Natural killer cell (primary cell): Measurements from ENCODE around the gene ARV1. TPM values are rescaled to one million over a fixed set of nuclear protein-coding genes. Genes with fewer than 3 reads are reported as not detected.

ENCODE experiments used
- ATAC-seq, 3 donors: fragments of 150-1000 bp in 2 of 3; fragments of 200-7000 bp in 1 of 3; cut with Tn5 transposase; 1 replicate in 1 of 3; 2 replicates in 2 of 3; pipeline ENCODE4 v1.10.0; 2021; ENCODE audit warnings: mild to moderate bottlenecking in 2 of 3, moderate library complexity in 2 of 3
- DNase-seq, 2 donors: peaks; one replicate each; pipeline versions ENCODE4 v3.0.0 to v3.0.0-alpha.2; 2013 to 2021; ENCODE audit warnings: mixed read lengths in 1 of 2
- H3K27ac ChIP-seq: one replicate; pipeline ENCODE4 v1.5.1; 2013; ENCODE audit warnings: mild to moderate bottlenecking, low read length
- H3K27me3 ChIP-seq: one replicate; pipeline ENCODE4 v1.6.1; 2013; ENCODE audit warnings: low read length; ENCODE audit not compliant: control insufficient read depth, insufficient read depth
- H3K36me3 ChIP-seq: one replicate; pipeline ENCODE4 v1.6.1; 2013; ENCODE audit warnings: low read length; ENCODE audit not compliant: control insufficient read depth, insufficient read depth
- H3K4me1 ChIP-seq: one replicate; pipeline ENCODE4 v1.6.1; 2013; ENCODE audit warnings: low read length; ENCODE audit not compliant: control insufficient read depth, insufficient read depth
- H3K4me3 ChIP-seq: one replicate; pipeline ENCODE4 v1.5.1; 2013; ENCODE audit warnings: low read length
- H3K9me3 ChIP-seq: one replicate; pipeline ENCODE4 v1.6.1; 2013; ENCODE audit warnings: low read length; ENCODE audit not compliant: control insufficient read depth, insufficient read depth
- H3K27ac Mint-ChIP-seq, 2 donors: one replicate each; pipeline ENCODE4 v1.8.0; 2022; ENCODE audit warnings: mild to moderate bottlenecking in 2 of 2, mixed read lengths in 2 of 2, moderate library complexity in 1 of 2
- H3K27me3 Mint-ChIP-seq, 2 donors: one replicate each; pipeline ENCODE4 v1.8.0; 2022; ENCODE audit warnings: low read depth in 2 of 2, mixed read lengths in 2 of 2
- H3K36me3 Mint-ChIP-seq: one replicate; pipeline ENCODE4 v1.8.0; 2022; ENCODE audit warnings: mixed read lengths
- H3K4me1 Mint-ChIP-seq, 2 donors: one replicate each; pipeline ENCODE4 v1.8.0; 2022; ENCODE audit warnings: mixed read lengths in 2 of 2
- H3K4me3 Mint-ChIP-seq: one replicate; pipeline ENCODE4 v1.8.0; 2022; ENCODE audit warnings: mild to moderate bottlenecking, moderate library complexity, mixed read lengths
- H3K9me3 Mint-ChIP-seq, 2 donors: one replicate each; pipeline ENCODE4 v1.8.0; 2022; ENCODE audit warnings: mixed read lengths in 2 of 2
- CTCF ChIP-seq: fragments of 200-600 bp; IDR thresholded peaks from one replicate; pipeline ENCODE4 v1.8.0; 2022; ENCODE audit warnings: antibody characterized with exemption
- WGBS: methylation state at CpG from one replicate; pipeline ENCODE4 v1.1.7; 2013; ENCODE audit warnings: missing lambda C conversion rate; ENCODE audit not compliant: insufficient coverage; 5-methylcytosine and 5-hydroxymethylcytosine counted together
- intact Hi-C: fragments of 100-400 bp; cut with micrococcal nuclease; formaldehyde crosslinking; loops from one replicate; pipeline ENCODE4 v1.14.2; 2022
- total RNA-seq, 4 donors: library from RNA; stranded (reverse); fragments of 120-200 nt in 1 of 4; gene quantifications; one replicate each; pipeline versions ENCODE4 v1.2.3 to v1.2.4, GENCODE V29; 2013 to 2022

ARV1 gene
- total RNA-seq, 3 donors from 2014 or later (not counting 1 experiment from before 2014, with no cell fraction given): 7.2 to 7.6 (median 7.3) TPM

GRCh38 chr1:230985711-230986110, 6.8 kb downstream of the ARV1 start:
- H3K27ac Mint-ChIP-seq: no peak overlapping the region
- intact Hi-C loops: no loop called here
- H3K36me3 Mint-ChIP-seq: no peaks in the 10 kb centered on the region
- no peak for TF ChIP-seq CTCF
- Histone ChIP-seq H3K4me3 (no peak overlapping the region), H3K9me3 (no peaks in the 10 kb centered on the region), H3K27me3 (no peaks in the 10 kb centered on the region), H3K27ac (no peak overlapping the region), H3K4me1 (no peaks in the 10 kb centered on the region), H3K36me3 (peaks cover 15% of the 10 kb centered on the region)
- 96% methylated on average over 6 of the region's 6 CpGs for WGBS
- no peaks in the 10 kb centered on the region for H3K27me3 Mint-ChIP-seq
- H3K4me1 Mint-ChIP-seq: peaks cover 4 to 6% of the 10 kb centered on the region in 2 donors
- DNase-seq (no peak), ATAC-seq (no peak)
- H3K4me3 Mint-ChIP-seq: no peak overlapping the region
- H3K9me3 Mint-ChIP-seq: no peaks in the 10 kb centered on the region

DNA sequence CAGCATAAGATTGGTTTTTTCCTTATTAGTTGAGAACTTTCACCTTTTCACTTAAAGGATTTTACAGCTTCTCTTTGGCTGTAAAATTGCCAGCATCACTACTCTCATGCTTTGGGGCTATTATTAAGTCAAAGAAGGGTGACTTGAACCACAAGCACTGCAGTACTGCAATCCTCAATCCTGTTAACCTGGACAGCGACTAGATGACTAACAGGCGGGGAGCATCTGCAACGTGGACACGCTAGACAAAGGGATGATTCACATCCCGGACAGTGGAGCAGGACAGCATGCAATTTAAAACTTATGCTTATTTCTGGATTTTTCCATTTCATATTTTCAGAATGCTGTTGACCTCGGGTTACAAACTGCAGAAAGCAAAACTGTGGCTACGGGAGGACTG, 8.1 kb downstream of the ARV1 start:
- Histone ChIP-seq H3K36me3 (peaks cover 23% of the 10 kb centered on the region), H3K27ac (no peak overlapping the region), H3K27me3 (no peaks in the 10 kb centered on the region), H3K4me3 (no peak overlapping the region), H3K4me1 (no peaks in the 10 kb centered on the region), H3K9me3 (no peaks in the 10 kb centered on the region)
- no peak for DNase-seq
- no peak for TF ChIP-seq CTCF
- H3K36me3 Mint-ChIP-seq: no peaks in the 10 kb centered on the region
- H3K4me3 Mint-ChIP-seq: no peak overlapping the region
- no peak overlapping the region for H3K27ac Mint-ChIP-seq
- intact Hi-C loops: no loop called here
- H3K27me3 Mint-ChIP-seq: no peaks in the 10 kb centered on the region
- peaks cover 4 to 6% of the 10 kb centered on the region in 2 donors for H3K4me1 Mint-ChIP-seq
- H3K9me3 Mint-ChIP-seq: no peaks in the 10 kb centered on the region
- 97% methylated on average over 7 of the region's 7 CpGs for WGBS
- ATAC-seq: no peak

GRCh38 chr1:230987448-230987847, 8.6 kb downstream of the ARV1 start:
- Mint-ChIP-seq H3K4me1 (peaks cover 4 to 6% of the 10 kb centered on the region in 2 donors), H3K27ac (no peak overlapping the region), H3K4me3 (no peak overlapping the region), H3K36me3 (no peaks in the 10 kb centered on the region), H3K27me3 (no peaks in the 10 kb centered on the region), H3K9me3 (no peaks in the 10 kb centered on the region)
- Histone ChIP-seq H3K4me1 (no peaks in the 10 kb centered on the region), H3K4me3 (no peak overlapping the region), H3K27me3 (no peaks in the 10 kb centered on the region), H3K9me3 (no peaks in the 10 kb centered on the region), H3K36me3 (peaks cover 25% of the 10 kb centered on the region), H3K27ac (no peak overlapping the region)
- ATAC-seq (no peak), DNase-seq (no peak)
- 98% methylated on average over 3 of the region's 3 CpGs for WGBS
- intact Hi-C loops: no loop called here
- TF ChIP-seq CTCF: no peak

GRCh38 chr1:230992100-230992774, 13.3 kb downstream of the ARV1 start:
- DNase-seq (no peak), ATAC-seq (no peak)
- Histone ChIP-seq H3K9me3 (no peaks in the 10 kb centered on the region), H3K27me3 (no peaks in the 10 kb centered on the region), H3K36me3 (peaks cover 50% of the 10 kb centered on the region), H3K4me3 (no peak overlapping the region), H3K4me1 (no peaks in the 10 kb centered on the region), H3K27ac (no peak overlapping the region)
- H3K27ac Mint-ChIP-seq: no peak overlapping the region
- peaks cover under 1% of the 10 kb centered on the region for H3K36me3 Mint-ChIP-seq
- H3K9me3 Mint-ChIP-seq: no peaks in the 10 kb centered on the region
- no peak for TF ChIP-seq CTCF
- WGBS: over 99% methylated on average over 6 of the region's 7 CpGs
- intact Hi-C loops: no loop called here
- no peaks in the 10 kb centered on the region for H3K27me3 Mint-ChIP-seq
- no peaks in the 10 kb centered on the region for H3K4me1 Mint-ChIP-seq
- no peak overlapping the region for H3K4me3 Mint-ChIP-seq
